ENCODE results near the gene LRSAM1.

The LRSAM1 gene

DNA sequence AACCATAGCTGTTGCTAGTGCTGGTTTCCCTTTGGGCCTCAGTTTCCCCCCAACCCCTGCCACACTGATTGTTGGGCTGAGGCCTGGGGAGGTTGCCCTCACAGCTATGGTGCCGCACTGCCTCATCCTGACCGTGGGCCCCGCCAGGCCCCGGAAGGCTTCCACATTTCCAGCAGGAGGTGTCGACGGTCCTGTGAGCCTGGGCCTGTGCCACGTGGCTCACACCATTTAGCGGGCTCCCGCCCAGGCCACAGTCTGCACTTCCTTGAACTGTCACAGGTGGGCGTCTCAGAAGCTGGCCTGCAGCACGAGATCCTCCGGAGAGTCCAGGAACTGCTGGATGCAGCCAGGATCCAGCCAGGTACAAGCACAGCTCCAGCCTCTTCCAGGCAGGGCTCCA lies 45.7 kb downstream of the LRSAM1 start:
- Histone ChIP-seq H3K36me3 (replicated peaks; ENCODE audit: low read depth, low read length) (peaks cover 3% of the 10 kb centered on the region), H3K4me1 (ENCODE audit: low read length) (peaks cover 7% of the 10 kb centered on the region), H3K79me2 (ENCODE audit: low read length) (no peaks in the 10 kb centered on the region), H3K27me3 (ENCODE audit: low read depth, low read length) (no peaks in the 10 kb centered on the region), H4K20me1 (ENCODE audit: insufficient read depth, low read length) (no peaks in the 10 kb centered on the region), H3K27ac (ENCODE audit: low read length) (no peak overlapping the region), H3K4me3 (ENCODE audit: low read length) (no peak overlapping the region), H3K9me3 (ENCODE audit: insufficient read depth, low read length) (no peaks in the 10 kb centered on the region), H3K4me2 (ENCODE audit: low read length) (no peak overlapping the region), H2AFZ (ENCODE audit: low read depth, low read length) (no peak overlapping the region), H3K9ac (ENCODE audit: low read length) (no peak overlapping the region)
- no peak for TF ChIP-seq EZH2phosphoT487 (IDR thresholded peaks at IDR 0.05; ENCODE audit: low read depth)
- TF ChIP-seq, protein P1, sequence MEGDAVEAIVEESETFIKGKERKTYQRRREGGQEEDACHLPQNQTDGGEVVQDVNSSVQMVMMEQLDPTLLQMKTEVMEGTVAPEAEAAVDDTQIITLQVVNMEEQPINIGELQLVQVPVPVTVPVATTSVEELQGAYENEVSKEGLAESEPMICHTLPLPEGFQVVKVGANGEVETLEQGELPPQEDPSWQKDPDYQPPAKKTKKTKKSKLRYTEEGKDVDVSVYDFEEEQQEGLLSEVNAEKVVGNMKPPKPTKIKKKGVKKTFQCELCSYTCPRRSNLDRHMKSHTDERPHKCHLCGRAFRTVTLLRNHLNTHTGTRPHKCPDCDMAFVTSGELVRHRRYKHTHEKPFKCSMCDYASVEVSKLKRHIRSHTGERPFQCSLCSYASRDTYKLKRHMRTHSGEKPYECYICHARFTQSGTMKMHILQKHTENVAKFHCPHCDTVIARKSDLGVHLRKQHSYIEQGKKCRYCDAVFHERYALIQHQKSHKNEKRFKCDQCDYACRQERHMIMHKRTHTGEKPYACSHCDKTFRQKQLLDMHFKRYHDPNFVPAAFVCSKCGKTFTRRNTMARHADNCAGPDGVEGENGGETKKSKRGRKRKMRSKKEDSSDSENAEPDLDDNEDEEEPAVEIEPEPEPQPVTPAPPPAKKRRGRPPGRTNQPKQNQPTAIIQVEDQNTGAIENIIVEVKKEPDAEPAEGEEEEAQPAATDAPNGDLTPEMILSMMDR (IDR thresholded peaks at IDR 0.05; ENCODE audit: low read depth, low read length), result no peak

DNA sequence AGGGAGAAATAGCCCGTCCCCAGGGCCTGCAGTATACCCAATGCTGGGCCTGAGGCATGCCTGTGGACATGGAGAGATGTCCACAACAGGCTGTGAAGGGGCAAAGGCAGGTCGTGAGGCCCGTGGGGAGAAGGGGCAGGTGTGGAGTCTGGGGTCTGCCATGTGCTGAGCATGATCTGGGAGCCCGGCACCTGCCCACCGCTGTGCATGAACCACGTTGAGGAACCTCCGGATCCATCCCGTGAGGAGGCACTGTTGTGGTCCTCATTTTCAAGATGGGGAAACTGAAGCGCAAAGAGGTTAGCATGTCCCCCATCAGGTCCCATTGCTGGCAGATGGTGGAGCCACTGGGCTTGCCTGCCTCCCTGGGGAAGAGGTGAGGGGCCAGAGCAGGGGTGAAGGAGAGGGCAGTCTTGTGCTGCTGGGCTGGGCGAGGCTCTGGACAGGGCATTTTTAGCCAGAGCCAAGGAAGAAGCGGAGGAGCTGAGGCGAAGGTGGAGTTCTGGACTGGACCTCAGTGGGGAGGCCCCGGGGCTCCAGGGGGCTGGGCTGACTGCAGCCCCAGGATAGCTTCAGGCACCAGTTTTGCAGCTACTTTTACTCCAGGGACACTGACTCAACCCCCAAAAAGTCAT lies 46.5 kb downstream of the LRSAM1 start:
- Histone ChIP-seq H4K20me1 (ENCODE audit: insufficient read depth, low read length) (no peaks in the 10 kb centered on the region), H3K4me1 (ENCODE audit: low read length) (peaks cover 7% of the 10 kb centered on the region), H3K9ac (ENCODE audit: low read length) (no peak overlapping the region)

DNA sequence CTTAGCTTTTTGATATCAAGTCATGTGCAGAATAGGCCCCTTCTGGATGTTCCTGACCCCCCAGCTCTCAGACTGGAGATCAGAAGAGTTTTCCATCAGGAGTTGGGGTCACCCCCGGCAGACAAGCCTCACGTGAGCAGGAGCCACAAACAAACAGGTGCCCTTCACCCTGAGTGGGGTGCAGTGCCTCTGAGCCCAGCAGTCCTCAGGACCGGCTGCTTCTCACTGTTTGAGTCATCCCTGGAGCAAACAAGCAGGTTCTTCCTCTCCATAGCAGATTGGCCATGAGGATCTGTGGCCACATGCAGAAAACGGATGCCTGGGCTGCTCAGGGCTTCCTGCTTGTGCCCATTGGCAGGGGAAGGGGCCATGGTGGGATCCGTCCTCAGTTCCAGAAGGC lies 47.0 kb downstream of the LRSAM1 start:
- Histone ChIP-seq H3K4me3 (ENCODE audit: low read length) (no peak overlapping the region), H3K27me3 (ENCODE audit: low read depth, low read length) (no peaks in the 10 kb centered on the region), H3K36me3 (replicated peaks; ENCODE audit: low read depth, low read length) (peaks cover 3% of the 10 kb centered on the region), H3K27ac (ENCODE audit: low read length) (no peak overlapping the region), H3K9ac (ENCODE audit: low read length) (no peak overlapping the region), H3K9me3 (ENCODE audit: insufficient read depth, low read length) (no peaks in the 10 kb centered on the region), H2AFZ (ENCODE audit: low read depth, low read length) (no peak overlapping the region), H4K20me1 (ENCODE audit: insufficient read depth, low read length) (no peaks in the 10 kb centered on the region), H3K4me1 (ENCODE audit: low read length) (peaks cover 7% of the 10 kb centered on the region), H3K4me2 (ENCODE audit: low read length) (no peak overlapping the region), H3K79me2 (ENCODE audit: low read length) (no peaks in the 10 kb centered on the region)
- TF ChIP-seq EZH2phosphoT487 (IDR thresholded peaks at IDR 0.05; ENCODE audit: low read depth), result no peak
- TF ChIP-seq, protein P1 (IDR thresholded peaks at IDR 0.05; ENCODE audit: low read depth, low read length), result no peak

More for the DNA sequence above, 46.5 kb downstream of the LRSAM1 start:
- H3K4me2 ChIP-seq (ENCODE audit: low read length), result no peak overlapping the region
- H3K79me2 ChIP-seq (ENCODE audit: low read length), result no peaks in the 10 kb centered on the region
- peaks cover 3% of the 10 kb centered on the region for H3K36me3 ChIP-seq (replicated peaks; ENCODE audit: low read depth, low read length)
- TF ChIP-seq, protein P1 (IDR thresholded peaks at IDR 0.05; ENCODE audit: low read depth, low read length), result no peak
- no peak for TF ChIP-seq EZH2phosphoT487 (IDR thresholded peaks at IDR 0.05; ENCODE audit: low read depth)
- no peaks in the 10 kb centered on the region for H3K27me3 ChIP-seq (ENCODE audit: low read depth, low read length)
- no peak overlapping the region for H3K4me3 ChIP-seq (ENCODE audit: low read length)
- H3K27ac ChIP-seq (ENCODE audit: low read length), result no peak overlapping the region
- no peaks in the 10 kb centered on the region for H3K9me3 ChIP-seq (ENCODE audit: insufficient read depth, low read length)
- H2AFZ ChIP-seq (ENCODE audit: low read depth, low read length), result no peak overlapping the region

DNA sequence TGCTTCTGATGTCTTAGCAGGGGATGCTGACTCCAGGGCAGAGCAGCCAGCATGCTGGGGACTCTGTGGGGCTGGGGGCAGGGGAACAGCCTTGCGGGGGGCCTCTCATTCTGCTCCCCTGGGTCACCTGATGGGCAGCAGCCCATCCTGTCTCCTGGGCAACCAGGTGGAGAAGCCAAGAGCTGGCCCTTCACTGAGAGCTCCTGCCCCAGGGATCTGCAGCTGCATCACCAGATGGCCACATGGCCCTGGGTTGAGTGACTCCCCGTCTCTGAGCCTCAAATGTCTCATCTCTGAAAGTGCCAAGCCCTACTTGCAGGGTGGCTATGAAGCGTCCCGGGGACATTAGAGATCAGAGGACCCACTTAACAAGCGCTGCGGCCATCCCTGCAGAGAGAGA lies 49.1 kb downstream of the LRSAM1 start:
- Histone ChIP-seq H3K4me3 (ENCODE audit: low read length) (no peak overlapping the region), H4K20me1 (ENCODE audit: insufficient read depth, low read length) (no peaks in the 10 kb centered on the region), H3K9ac (ENCODE audit: low read length) (no peak overlapping the region), H3K27me3 (ENCODE audit: low read depth, low read length) (no peaks in the 10 kb centered on the region), H2AFZ (ENCODE audit: low read depth, low read length) (no peak overlapping the region), H3K27ac (ENCODE audit: low read length) (no peak overlapping the region), H3K4me1 (ENCODE audit: low read length) (peaks cover 7% of the 10 kb centered on the region), H3K4me2 (ENCODE audit: low read length) (no peak overlapping the region), H3K36me3 (replicated peaks; ENCODE audit: low read depth, low read length) (no peaks in the 10 kb centered on the region), H3K9me3 (ENCODE audit: insufficient read depth, low read length) (no peaks in the 10 kb centered on the region), H3K79me2 (ENCODE audit: low read length) (no peaks in the 10 kb centered on the region)
- no peak for TF ChIP-seq EZH2phosphoT487 (IDR thresholded peaks at IDR 0.05; ENCODE audit: low read depth)
- TF ChIP-seq, protein P1 (IDR thresholded peaks at IDR 0.05; ENCODE audit: low read depth, low read length), result no peak
